ENCODE data around the gene TRAM2. TPM values are rescaled to one million over a fixed set of nuclear protein-coding genes. Genes with fewer than 3 reads are reported as not detected.

Gene TRAM2
- total RNA-seq, 1 experiment from 2014 or later, result 12.8 TPM

- no peak for DNase-seq
- H3K36me3 Mint-ChIP-seq (ENCODE audit: insufficient read depth, unreplicated experiment), result no peaks in the 10 kb centered on the region
- no TSS peak for BruUV-seq (replicated peaks)
- no peaks in the 10 kb centered on the region for H3K9me3 Mint-ChIP-seq (ENCODE audit: low read depth, unreplicated experiment)
- TF ChIP-seq CTCF (IDR thresholded peaks at IDR 0.05; ENCODE audit: unreplicated experiment), result no peak
- no peak overlapping the region for H3K4me3 Mint-ChIP-seq (ENCODE audit: low read depth, unreplicated experiment)
- H3K27me3 Mint-ChIP-seq (ENCODE audit: unreplicated experiment), result no peaks in the 10 kb centered on the region
- H3K4me1 Mint-ChIP-seq (ENCODE audit: low read depth, unreplicated experiment), result no peaks in the 10 kb centered on the region
- intact Hi-C loops (cut with micrococcal nuclease; ENCODE audit: unreplicated experiment), result no loop called here
- H3K27ac Mint-ChIP-seq (ENCODE audit: unreplicated experiment), result no peak overlapping the region
- CTCF ChIA-PET, result no interaction called here
Observed at GRCh38 chr6:52566853-52567279, 10.0 kb downstream of the TRAM2 start.

GRCh38 chr6:52566201-52566600 lies 10.7 kb downstream of the TRAM2 start:
- Mint-ChIP-seq H3K27me3 (ENCODE audit: unreplicated experiment) (no peaks in the 10 kb centered on the region), H3K27ac (ENCODE audit: unreplicated experiment) (no peak overlapping the region), H3K4me1 (ENCODE audit: low read depth, unreplicated experiment) (no peaks in the 10 kb centered on the region), H3K36me3 (ENCODE audit: insufficient read depth, unreplicated experiment) (no peaks in the 10 kb centered on the region), H3K9me3 (ENCODE audit: low read depth, unreplicated experiment) (no peaks in the 10 kb centered on the region), H3K4me3 (ENCODE audit: low read depth, unreplicated experiment) (no peak overlapping the region)
- no peak for DNase-seq
- no TSS peak for BruUV-seq (replicated peaks)
- CTCF ChIA-PET, result interaction anchor here (0.9 kb wide), 1 partner anchor 10 kb away, joined by 3 read pairs; the partner anchor contains the start of gene TRAM2
- intact Hi-C loops (cut with micrococcal nuclease; ENCODE audit: unreplicated experiment), result no loop called here
- TF ChIP-seq CTCF (IDR thresholded peaks at IDR 0.05; ENCODE audit: unreplicated experiment), result no peak

- no peaks in the 10 kb centered on the region for H3K4me1 Mint-ChIP-seq (ENCODE audit: low read depth, unreplicated experiment)
- CTCF ChIA-PET, result no interaction called here
Observed at GRCh38 chr6:52564856-52565255, 12.0 kb downstream of the TRAM2 start.

DNA sequence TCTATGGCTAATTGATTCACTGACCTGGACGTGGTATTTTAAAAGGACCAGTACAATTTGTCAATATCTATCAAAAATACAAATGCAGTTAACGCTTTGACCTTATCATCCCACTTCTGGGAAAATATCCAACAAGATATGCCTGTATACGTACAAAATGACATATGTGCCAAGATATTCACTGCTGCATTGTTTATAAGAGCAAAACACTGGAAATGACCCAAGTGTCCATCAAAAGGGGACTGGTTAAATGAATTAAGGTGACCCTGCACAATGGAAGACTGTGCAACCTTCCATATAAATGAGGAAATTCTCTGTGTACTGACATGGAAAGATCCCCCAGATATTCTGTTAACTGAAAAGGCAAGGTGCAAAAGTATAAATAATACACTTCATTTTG lies 13.9 kb downstream of the TRAM2 start:
- Mint-ChIP-seq H3K36me3 (ENCODE audit: insufficient read depth, unreplicated experiment) (no peaks in the 10 kb centered on the region), H3K27ac (ENCODE audit: unreplicated experiment) (no peak overlapping the region), H3K9me3 (ENCODE audit: low read depth, unreplicated experiment) (no peaks in the 10 kb centered on the region)

More at GRCh38 chr6:52564856-52565255, 12.0 kb downstream of the TRAM2 start:
- no peak for TF ChIP-seq CTCF (IDR thresholded peaks at IDR 0.05; ENCODE audit: unreplicated experiment)
- Mint-ChIP-seq H3K4me3 (ENCODE audit: low read depth, unreplicated experiment) (no peak overlapping the region), H3K27ac (ENCODE audit: unreplicated experiment) (no peak overlapping the region), H3K27me3 (ENCODE audit: unreplicated experiment) (no peaks in the 10 kb centered on the region), H3K36me3 (ENCODE audit: insufficient read depth, unreplicated experiment) (no peaks in the 10 kb centered on the region), H3K9me3 (ENCODE audit: low read depth, unreplicated experiment) (no peaks in the 10 kb centered on the region)
- intact Hi-C loops (cut with micrococcal nuclease; ENCODE audit: unreplicated experiment), result no loop called here
- BruUV-seq (replicated peaks), result no TSS peak
- DNase-seq, result no peak

More for the DNA sequence above, 13.9 kb downstream of the TRAM2 start:
- no peak for TF ChIP-seq CTCF (IDR thresholded peaks at IDR 0.05; ENCODE audit: unreplicated experiment)
- no peak for DNase-seq
- BruUV-seq (replicated peaks), result no TSS peak
- CTCF ChIA-PET, result interaction anchor here (0.6 to 0.7 kb wide), 2 partner anchors 13 to 427 kb away, joined by 3 to 6 read pairs; no protein-coding TSS in a partner anchor
- Mint-ChIP-seq H3K4me3 (ENCODE audit: low read depth, unreplicated experiment) (no peak overlapping the region), H3K4me1 (ENCODE audit: low read depth, unreplicated experiment) (no peaks in the 10 kb centered on the region), H3K27me3 (ENCODE audit: unreplicated experiment) (no peaks in the 10 kb centered on the region)
- intact Hi-C loops (cut with micrococcal nuclease; ENCODE audit: unreplicated experiment), result no loop called here

Measured in Calu3 (cell line).